Peyer's patch (tissue), 4 donors: Measurements from ENCODE around the gene TRIO. TPM values are rescaled to one million over a fixed set of nuclear protein-coding genes. Genes with fewer than 3 reads are reported as not detected.

ENCODE experiments used
- DNase-seq, 3 donors: peaks; one replicate each; pipeline ENCODE4 v3.0.0-alpha.2; 2017 to 2019
- H3K27ac ChIP-seq, 4 donors: fragments of 200-600 bp; sonication (generic); one replicate each; pipeline ENCODE4 v1.5.1; 2016 to 2019
- H3K27me3 ChIP-seq, 2 donors: fragments of 200-600 bp; sonication (generic); one replicate each; pipeline ENCODE4 v1.5.1; 2019
- H3K36me3 ChIP-seq, 3 donors: fragments of 200-600 bp; sonication (generic); one replicate each; pipeline ENCODE4 v1.5.1; 2016 to 2019
- H3K4me1 ChIP-seq, 4 donors: fragments of 200-600 bp; sonication (generic); one replicate each; pipeline ENCODE4 v1.5.1; 2016 to 2019
- H3K4me3 ChIP-seq, 4 donors: fragments of 200-600 bp; sonication (generic); 1 replicate in 3 of 4; 2 replicates in 1 of 4; pipeline ENCODE4 v1.5.1; 2016 to 2019; ENCODE audit warnings: mild to moderate bottlenecking in 1 of 4
- H3K9me3 ChIP-seq, 4 donors: fragments of 200-600 bp; sonication (generic); one replicate each; pipeline ENCODE4 v1.5.1; 2016 to 2019; ENCODE audit warnings: mild to moderate bottlenecking in 1 of 4
- POLR2A ChIP-seq, 2 donors: fragments of 450-650 bp; IDR thresholded peaks; one replicate each; pipeline ENCODE4 v1.5.1; 2017; ENCODE audit warnings: antibody characterized with exemption in 2 of 2, mild to moderate bottlenecking in 2 of 2, moderate library complexity in 2 of 2
- total RNA-seq, 4 donors: library from RNA; depleted of rRNA; stranded (reverse); fragments of >200 nt; gene quantifications; one replicate each; pipeline ENCODE4 v1.1.0, GENCODE V29; 2016
- TF ChIP-seq, protein P1 (sequence below), 6 experiments: fragments of 450-650 bp in 4 of 6; fragments of 200-600 bp in 2 of 6; sonication (generic) in 1 of 6; IDR thresholded peaks; one replicate each; pipeline ENCODE4 v1.5.1; 2017 to 2019; ENCODE audit warnings: antibody characterized with exemption in 6 of 6, mild to moderate bottlenecking in 3 of 6, moderate library complexity in 1 of 6

TRIO gene
- total RNA-seq, 4 donors from 2014 or later, result 171 to 456 (median 340) TPM

DNA sequence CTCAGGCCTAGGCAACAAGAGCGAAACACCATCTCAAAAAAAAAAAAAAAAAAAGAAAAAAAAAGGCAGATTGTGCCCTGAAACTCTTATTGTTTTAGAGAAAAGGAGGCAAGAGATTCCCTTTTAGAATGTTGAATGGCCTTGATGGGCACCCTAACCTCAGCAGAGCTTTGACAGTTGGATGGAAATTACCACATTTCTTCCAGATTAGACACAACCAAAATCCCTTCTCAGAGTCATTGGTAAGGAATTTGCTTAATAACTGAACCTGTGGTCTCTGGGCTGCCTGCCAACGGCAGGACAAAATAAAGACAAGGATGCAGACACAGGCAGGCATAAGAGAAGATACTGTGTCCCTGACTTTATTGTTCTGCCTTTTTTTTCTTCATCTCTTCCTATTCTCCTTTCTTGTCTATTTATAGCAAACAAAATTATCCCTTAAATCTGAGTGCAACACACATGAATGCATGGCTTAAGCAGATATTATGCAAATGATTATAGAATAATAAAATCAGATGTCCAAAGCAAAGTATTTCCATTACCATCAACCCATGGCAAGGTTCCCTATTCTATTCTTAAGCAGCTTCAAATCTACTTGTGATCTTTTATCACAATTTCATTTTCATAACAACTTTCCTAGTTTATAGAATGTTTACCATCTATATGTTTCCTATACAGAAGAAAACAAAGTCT is 37.3 kb upstream of the TRIO start:
- H3K4me3 ChIP-seq, result no peak overlapping the region
- H3K36me3 ChIP-seq, result no peaks in the 10 kb centered on the region
- no peaks in the 10 kb centered on the region for H3K27me3 ChIP-seq
- TF ChIP-seq, protein P1, sequence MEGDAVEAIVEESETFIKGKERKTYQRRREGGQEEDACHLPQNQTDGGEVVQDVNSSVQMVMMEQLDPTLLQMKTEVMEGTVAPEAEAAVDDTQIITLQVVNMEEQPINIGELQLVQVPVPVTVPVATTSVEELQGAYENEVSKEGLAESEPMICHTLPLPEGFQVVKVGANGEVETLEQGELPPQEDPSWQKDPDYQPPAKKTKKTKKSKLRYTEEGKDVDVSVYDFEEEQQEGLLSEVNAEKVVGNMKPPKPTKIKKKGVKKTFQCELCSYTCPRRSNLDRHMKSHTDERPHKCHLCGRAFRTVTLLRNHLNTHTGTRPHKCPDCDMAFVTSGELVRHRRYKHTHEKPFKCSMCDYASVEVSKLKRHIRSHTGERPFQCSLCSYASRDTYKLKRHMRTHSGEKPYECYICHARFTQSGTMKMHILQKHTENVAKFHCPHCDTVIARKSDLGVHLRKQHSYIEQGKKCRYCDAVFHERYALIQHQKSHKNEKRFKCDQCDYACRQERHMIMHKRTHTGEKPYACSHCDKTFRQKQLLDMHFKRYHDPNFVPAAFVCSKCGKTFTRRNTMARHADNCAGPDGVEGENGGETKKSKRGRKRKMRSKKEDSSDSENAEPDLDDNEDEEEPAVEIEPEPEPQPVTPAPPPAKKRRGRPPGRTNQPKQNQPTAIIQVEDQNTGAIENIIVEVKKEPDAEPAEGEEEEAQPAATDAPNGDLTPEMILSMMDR (IDR thresholded peaks at IDR 0.05), result no peak
- TF ChIP-seq POLR2A (IDR thresholded peaks at IDR 0.05), result no peak
- H3K4me1 ChIP-seq, result peaks cover 0 to 10% (median 0%) of the 10 kb centered on the region in 4 donors
- no peak overlapping the region for H3K27ac ChIP-seq
- H3K9me3 ChIP-seq, result no peaks in the 10 kb centered on the region
- DNase-seq, result no peak

DNA sequence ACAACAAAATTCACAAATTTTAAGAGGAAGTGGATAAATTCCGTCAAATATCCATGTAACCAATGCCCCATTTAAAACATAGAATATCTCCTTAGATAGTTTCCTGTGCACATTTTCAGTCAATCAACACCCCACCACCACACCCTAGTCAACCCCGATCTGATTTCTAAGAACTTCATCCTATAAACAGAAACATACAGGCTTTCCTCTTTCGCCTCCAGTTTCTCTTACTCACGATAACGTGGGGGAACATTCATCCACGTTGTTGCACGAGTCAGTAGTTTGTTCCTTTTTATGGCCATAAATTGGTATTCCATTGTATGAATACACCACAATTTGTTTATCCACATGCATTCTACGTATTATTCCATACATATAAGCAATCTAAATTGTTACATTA is 35.6 kb upstream of the TRIO start:
- H3K9me3 ChIP-seq, result no peaks in the 10 kb centered on the region
- peaks cover 0 to 10% (median 0%) of the 10 kb centered on the region in 4 donors for H3K4me1 ChIP-seq
- no peaks in the 10 kb centered on the region for H3K27me3 ChIP-seq
- H3K4me3 ChIP-seq, result no peak overlapping the region
- no peak overlapping the region for H3K27ac ChIP-seq
- H3K36me3 ChIP-seq, result no peaks in the 10 kb centered on the region
- TF ChIP-seq, protein P1 (IDR thresholded peaks at IDR 0.05), result no peak
- TF ChIP-seq POLR2A (IDR thresholded peaks at IDR 0.05), result no peak
- no peak for DNase-seq

DNA sequence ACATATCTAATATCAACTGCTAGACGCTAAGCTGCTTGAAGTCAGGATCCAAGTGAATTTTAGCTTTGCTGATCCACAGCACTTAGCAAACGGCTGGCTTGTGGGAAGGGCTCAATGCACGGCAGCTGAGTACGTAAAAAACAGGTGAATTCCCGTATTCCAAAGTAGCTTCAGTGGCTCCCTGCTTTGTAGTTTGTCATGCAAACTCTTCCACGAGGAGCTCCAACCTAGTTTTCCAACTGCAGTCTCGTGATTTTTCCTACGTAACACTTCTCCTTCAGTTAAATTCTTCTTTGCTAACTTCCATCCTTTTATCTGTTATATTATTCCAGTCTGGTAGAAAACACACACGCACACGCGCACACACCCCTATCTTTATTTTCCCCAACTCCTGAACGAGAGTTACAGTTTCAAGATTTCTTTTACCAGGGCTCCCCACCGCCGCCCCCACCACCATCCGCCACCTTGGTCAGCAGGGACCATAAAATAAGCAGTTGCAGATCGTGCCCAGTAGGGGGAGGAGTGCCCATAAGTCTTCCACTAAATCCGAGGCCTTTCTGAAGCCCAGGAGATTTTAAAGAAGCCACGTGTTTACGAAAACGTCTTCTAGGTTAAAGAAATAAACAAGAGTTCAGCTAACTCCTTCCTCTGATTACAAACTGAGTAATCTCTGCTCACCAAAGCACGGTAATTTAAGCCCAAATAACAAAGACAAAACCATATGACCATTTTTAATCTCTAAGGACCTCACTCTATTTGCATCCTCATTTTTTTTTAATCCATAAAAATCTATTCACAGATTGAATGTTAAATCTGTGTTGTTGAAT is 34.8 kb upstream of the TRIO start:
- H3K36me3 ChIP-seq, result no peaks in the 10 kb centered on the region
- peaks cover 0 to 15% (median 0%) of the 10 kb centered on the region in 4 donors for H3K4me1 ChIP-seq
- no peak for TF ChIP-seq POLR2A (IDR thresholded peaks at IDR 0.05)
- TF ChIP-seq, protein P1 (IDR thresholded peaks at IDR 0.05), result peak; percentile 36 to 76 (median 66)
- H3K27me3 ChIP-seq, result no peaks in the 10 kb centered on the region
- peak; percentile 53 to 82 (median 67) for DNase-seq
- H3K27ac ChIP-seq, result no peak overlapping the region
- H3K9me3 ChIP-seq, result no peaks in the 10 kb centered on the region
- peak overlapping the region in 3 of 4 donors; percentile 9 to 25 (median 12) for H3K4me3 ChIP-seq

DNA sequence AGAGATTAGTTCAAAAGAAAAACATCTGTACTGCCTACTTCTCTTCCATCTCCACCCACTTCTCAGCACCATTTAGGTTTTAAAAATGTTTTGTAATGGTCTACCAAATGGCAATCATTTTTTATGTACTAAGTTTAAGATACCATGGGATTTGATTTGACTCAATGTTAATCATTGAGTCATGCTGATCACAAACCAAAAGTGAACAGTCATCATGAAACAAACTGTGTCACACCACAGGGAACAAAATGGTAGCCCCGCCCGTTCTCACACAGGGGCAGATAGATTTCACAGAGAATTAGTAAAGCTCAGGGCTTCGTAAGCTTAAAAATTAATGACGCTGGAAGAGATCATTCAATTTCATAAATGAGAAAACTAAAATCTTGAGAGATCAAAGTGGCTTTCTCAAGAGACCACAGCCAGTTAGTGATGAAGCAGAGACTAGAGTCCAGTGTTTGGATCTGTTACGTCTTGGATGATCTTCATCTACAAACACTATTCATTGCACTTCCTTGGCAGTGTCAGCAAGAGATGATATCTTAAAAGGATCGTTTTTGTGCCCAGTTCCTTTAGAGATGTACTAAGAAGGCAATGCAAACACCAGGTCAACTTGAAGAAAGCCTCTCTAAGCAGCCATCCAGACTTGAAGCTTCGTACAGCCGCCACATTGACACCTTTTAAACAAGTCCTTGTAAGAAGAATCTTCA is 33.9 kb upstream of the TRIO start:
- H3K27me3 ChIP-seq, result no peaks in the 10 kb centered on the region
- no peak overlapping the region for H3K4me3 ChIP-seq
- H3K36me3 ChIP-seq, result no peaks in the 10 kb centered on the region
- H3K9me3 ChIP-seq, result no peaks in the 10 kb centered on the region
- H3K27ac ChIP-seq, result no peak overlapping the region
- no peak for DNase-seq
- TF ChIP-seq, protein P1 (IDR thresholded peaks at IDR 0.05), result no peak
- TF ChIP-seq POLR2A (IDR thresholded peaks at IDR 0.05), result no peak
- H3K4me1 ChIP-seq, result peaks cover 0 to 15% (median 0%) of the 10 kb centered on the region in 4 donors

DNA sequence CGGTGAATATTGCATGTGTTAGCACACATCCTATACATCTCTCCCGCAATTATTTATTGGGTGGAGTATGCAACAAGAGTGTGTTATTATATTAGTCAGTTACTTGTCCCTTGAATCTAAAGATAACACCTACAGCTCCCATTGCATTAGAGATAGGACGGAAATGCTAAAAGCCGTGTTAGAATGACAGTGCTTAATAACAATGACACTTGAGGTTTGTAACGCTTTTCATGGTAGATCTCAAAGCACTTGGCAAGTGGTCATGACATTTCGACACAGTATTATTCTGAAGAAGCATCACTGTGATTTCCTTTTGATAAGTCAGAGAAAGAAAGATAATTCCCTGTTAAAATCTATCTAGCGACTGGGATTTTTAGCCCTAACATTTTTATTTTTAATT is 33.4 kb upstream of the TRIO start:
- no peak overlapping the region for H3K4me3 ChIP-seq

More for the DNA sequence above, 33.4 kb upstream of the TRIO start:
- Histone ChIP-seq H3K4me1 (peaks cover 0 to 15% (median 0%) of the 10 kb centered on the region in 4 donors), H3K9me3 (no peaks in the 10 kb centered on the region), H3K36me3 (no peaks in the 10 kb centered on the region), H3K27me3 (no peaks in the 10 kb centered on the region), H3K27ac (no peak overlapping the region)
- no peak for DNase-seq
- TF ChIP-seq, protein P1 (IDR thresholded peaks at IDR 0.05), result no peak
- TF ChIP-seq POLR2A (IDR thresholded peaks at IDR 0.05), result no peak
